HuH-7.5 (cell line): ENCODE data around the gene FKBP1A.
"Not testable (repeated sequence)": the region's sequence is repeated elsewhere in the genome, so short reads cannot be mapped to it uniquely, and the experiment has no call there.

ENCODE experiments used
- DNase-seq: peaks from one replicate; pipeline ENCODE4 v3.0.0; 2011; ENCODE audit warnings: low spot score

FKBP1A gene

GRCh38 chr20:1364106-1364505 is 28.7 kb downstream of the FKBP1A start:
- no peak for DNase-seq

DNA sequence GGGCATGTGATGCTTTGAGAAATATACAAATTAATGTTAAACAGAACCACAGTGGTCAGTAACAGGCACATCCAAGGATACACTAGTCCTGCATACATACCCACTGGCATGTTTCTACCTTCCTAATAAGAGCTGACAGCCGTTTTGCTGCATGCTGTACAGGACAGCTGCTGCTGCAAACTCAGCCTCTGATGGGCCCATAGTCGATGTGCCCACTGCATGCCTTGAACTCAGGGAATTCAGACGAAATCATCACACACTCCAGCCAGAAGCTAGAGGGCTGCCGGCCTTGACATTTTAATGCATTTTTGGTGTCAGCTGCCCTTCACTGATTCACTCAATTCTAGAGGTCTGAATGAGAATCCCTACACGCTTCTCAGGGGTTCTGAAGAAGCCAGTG is 29.3 kb downstream of the FKBP1A start:
- DNase-seq, result no peak

GRCh38 chr20:1362484-1362883 is 30.4 kb downstream of the FKBP1A start:
- no peak for DNase-seq

GRCh38 chr20:1360094-1360846 is 32.6 kb downstream of the FKBP1A start:
- no peak for DNase-seq

GRCh38 chr20:1357921-1358671 is 34.8 kb downstream of the FKBP1A start:
- DNase-seq, result no peak

GRCh38 chr20:1353956-1354355 is 38.9 kb downstream of the FKBP1A start:
- DNase-seq, result no peak

- no peak for DNase-seq
Measured at GRCh38 chr20:1346315-1346969, 46.4 kb downstream of the FKBP1A start.

GRCh38 chr20:1345756-1346093 is 47.1 kb downstream of the FKBP1A start:
- DNase-seq, result no peak

- DNase-seq, result no peak
Measured at GRCh38 chr20:1345030-1345755, 47.7 kb downstream of the FKBP1A start.

- DNase-seq, result not testable (repeated sequence)
Measured at GRCh38 chr20:1343446-1344124, 49.3 kb downstream of the FKBP1A start.

- DNase-seq, result no peak
Measured at GRCh38 chr20:1341561-1342265, 51.1 kb downstream of the FKBP1A start.

DNA sequence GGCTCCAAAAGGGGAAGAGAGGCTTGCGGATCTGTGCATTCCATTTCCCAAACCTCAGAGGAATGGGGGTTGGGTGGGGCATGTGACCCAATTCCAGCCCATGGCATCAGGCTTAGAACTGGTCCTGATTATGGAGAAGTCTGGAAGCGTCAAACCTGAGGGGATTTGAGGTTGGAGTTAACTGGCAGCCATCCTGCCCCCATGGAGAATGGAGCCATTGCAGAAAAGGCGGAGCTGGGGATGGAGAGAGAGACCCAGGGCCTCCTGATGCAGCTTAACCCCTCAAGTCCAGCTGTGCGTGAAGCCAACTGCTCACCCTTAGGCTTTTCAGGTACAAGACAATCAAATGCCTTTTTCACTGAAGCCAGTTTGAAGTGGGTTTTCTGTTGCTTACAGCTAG is 54.1 kb downstream of the FKBP1A start:
- no peak for DNase-seq

- DNase-seq, result no peak
Measured at GRCh38 chr20:1338096-1338495, 54.8 kb downstream of the FKBP1A start.

DNA sequence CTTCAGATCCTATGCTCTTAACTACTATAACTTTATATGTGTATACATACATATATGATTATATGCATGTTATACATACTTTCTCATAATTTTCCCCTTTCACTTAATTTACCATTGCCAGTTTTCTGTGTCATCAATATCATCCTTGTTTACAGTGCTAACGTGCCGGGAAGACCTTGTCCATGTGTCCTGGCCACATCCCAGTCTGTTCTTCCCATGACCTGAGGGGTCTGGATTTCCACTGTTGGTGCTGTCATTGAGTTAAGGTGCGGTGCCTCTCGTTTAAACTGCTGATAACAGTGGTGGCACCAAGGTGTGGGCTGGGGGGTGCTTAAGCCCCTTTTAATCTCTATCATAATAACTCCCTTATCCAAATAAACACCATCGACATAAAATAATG is 55.4 kb downstream of the FKBP1A start:
- DNase-seq, result no peak

- no peak for DNase-seq
Measured at GRCh38 chr20:1336699-1337367, 56.0 kb downstream of the FKBP1A start.

GRCh38 chr20:1335961-1336698 is 56.7 kb downstream of the FKBP1A start:
- DNase-seq, result no peak

- no peak for DNase-seq
Measured at GRCh38 chr20:1334761-1335160, 58.1 kb downstream of the FKBP1A start.

DNA sequence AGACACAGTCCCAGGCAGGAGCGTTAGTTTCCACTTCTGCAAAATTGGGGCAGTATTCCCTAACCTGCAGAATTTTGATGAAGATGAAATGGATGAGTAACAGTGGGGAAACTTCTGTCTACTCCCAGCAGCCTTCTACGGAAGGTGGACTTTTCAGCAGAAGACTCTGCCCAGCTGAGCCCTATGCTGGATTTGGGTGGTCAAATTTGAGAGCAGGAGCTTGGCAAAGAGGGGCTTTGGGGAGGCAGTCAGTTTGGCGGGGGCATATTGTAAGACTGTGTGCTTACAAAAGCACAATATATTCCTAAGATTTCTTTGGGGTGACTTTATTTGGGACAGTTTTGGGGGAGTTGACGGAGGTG is 58.5 kb downstream of the FKBP1A start:
- DNase-seq, result no peak

GRCh38 chr20:1333462-1334369 is 59.1 kb downstream of the FKBP1A start:
- no peak for DNase-seq
